Epithelial cell of prostate (primary cell): Measurements from ENCODE around the gene AATK.

Source experiments
- DNase-seq: peaks from one replicate; pipeline ENCODE4 v3.0.0-alpha.2; 2011; ENCODE audit warnings: low read depth, low spot score
- H3K27ac ChIP-seq: fragments of 450-650 bp; 2 replicates; pipeline ENCODE4 v1.5.1; 2017; ENCODE audit warnings: mild to moderate bottlenecking

The AATK gene

DNA sequence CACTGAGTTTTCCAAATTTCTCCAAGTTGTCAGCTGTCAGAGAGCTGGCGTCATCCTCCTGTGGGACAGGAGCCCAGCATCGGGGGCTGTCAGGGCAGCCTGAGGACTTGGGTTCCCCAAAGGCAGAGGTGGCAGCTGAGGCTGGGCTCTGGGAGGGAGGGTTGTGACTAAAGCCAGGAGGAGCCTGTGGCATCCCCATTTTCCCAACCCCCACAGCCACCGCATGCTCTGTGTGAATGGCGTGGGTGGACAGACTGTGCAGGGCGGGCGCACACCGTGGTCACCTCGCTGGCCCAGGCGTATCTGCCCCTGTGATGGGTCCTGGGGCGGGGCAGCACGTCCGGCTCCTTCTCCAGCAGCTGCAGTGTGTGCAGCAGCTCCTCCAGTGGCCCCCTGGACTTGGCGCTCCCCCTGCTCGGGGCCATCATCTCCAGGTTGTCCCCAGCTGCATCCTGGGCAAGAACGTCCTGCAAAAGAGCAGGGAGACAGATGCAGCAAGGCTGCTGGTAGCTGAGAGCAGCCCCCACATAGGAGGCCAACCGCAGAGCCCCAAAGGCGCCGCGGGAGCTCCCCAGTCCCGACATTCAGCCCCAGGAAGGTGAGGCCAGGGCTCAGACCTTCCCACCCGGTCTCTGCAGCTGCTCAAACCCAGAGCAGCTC, 31.9 kb upstream of the AATK start:
- no peak for DNase-seq
- no peak overlapping the region for H3K27ac ChIP-seq

DNA sequence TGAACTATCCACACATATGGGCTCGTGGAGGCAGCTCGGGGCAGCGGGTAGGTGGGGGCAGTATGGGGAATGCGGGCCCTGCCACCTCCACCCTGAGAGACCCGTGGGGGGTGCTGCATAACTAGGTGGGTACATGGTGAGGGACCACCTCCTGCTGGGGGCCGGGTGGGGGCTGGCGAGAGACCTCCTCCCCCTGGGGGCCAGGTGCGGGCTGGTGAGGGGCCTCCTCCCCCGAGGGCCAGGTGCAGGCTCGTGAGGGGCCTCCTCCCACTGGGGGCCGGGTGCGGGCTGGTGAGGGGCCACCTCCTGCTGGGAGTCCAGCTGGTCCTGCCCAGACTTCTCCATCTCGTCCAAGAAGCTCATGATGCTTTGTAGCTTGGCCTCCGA, 31.4 kb upstream of the AATK start:
- DNase-seq, result no peak

DNA sequence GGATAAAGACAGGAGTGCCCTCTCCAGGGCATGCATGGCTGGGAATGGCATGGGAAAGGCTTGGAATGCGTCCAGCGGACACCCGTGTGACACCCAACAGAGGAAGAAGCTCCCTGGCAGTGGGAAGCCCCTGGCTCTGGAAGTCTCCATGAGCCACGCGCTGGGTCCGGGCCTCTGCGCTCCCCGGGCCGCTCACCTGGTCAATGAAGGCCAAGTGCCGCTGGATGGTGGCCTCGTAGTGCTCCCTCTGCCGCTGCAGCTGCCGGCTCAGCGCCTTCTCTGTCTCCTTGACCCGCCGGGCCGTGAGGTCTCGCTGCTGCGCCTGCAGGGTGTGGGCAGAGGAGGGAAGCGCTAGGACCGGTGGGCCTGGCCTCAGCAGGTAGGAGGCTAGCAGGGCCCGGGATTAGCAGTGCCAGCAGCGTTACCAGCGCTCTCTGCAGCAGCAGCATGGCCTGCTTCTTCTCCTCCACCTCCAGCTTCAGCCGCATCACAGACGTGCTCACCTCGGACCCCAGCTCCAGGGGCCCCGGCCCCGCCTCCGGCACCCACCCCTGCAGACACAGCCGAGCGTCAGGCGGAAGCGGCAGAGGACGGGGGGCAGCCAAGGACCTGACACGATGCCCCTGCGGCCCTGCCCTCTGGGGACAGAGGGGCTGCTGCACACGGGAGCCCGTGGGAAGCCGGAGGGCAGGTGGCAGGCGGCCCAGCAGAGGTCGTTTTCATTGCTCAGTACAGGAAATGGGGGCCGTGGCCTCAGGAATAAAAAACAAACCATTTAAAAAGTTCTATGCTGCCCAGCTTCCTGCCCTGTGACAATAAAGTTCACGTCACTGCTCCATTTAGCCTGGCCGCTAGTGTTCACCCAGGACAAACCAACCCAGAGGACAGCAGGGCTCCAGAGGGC, 30.7 kb upstream of the AATK start:
- no peak overlapping the region for H3K27ac ChIP-seq
- DNase-seq, result no peak

More for the DNA sequence above, 31.4 kb upstream of the AATK start:
- no peak overlapping the region for H3K27ac ChIP-seq

DNA sequence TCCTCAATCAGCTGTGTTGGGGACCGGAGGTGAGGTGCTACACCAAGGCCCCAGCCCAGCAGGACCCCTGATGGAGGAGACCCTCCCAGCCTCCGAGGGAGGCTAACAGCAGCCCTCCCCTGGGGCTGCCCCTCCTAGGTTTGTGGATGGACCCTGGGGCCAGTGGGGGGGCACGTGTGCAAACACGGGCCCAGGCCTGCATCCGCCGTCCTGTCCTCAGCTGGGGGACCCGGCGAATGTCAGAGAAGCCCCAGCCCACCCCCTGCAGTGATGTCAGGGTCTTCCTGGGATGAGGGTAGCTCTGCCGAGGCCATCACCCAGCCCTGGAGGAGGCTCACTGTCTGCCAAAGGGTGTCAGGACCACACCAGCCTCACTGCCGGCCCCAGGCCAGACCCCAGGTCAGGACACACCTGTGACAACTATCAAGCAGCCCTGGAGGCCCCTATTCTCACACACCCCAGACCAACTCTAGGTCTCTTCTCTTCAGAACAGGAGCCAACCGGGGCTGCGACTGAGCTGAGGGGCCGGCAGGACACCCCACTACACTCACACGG, 30.0 kb upstream of the AATK start:
- no peak overlapping the region for H3K27ac ChIP-seq
- DNase-seq, result no peak

DNA sequence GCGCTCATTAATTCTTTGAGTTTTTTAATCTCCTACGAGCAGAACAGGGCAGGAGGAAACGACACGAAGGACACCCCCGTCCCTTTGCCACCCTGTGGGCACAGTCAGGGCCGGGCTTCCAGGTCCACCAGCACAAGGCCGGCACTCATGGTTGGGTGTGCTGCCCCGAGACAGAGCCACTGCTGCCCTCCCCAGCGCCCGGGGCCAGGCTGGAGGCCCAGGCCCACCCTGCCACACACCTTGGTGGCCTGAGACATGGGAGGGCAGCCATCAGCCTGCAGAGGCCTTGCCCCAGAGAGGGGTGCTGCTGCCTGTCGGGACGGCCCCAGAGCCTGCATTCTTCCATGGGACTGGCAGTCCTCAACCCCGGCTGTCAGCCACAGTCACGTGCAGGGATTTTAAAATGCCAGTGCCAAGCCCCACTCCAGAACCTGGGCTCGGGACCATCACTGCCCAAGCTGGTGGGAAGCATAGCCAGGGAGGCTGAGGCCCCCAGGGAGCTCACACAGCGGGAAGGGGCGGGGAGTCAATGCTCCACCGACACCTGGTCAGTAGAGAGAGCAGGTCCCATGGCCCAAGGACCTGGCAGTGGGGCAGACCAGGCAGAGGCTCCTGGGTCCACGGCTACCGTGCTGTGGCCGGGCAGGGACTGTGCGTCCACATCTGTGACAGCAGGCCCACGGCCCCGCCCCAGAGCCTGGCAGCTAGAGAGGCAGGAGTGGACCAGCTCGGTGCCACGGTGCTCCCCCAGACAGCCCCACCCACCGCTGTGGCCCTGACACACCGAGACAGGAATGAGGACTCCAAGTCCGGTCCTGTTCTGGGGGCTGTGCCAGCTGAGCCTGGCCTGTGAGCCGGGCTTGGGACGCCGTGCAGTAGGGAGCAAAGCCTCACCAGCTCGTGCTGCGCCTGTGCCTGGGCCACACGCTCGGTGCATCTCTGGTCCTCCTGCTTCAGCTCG, 29.2 kb upstream of the AATK start:
- no peak for DNase-seq
- H3K27ac ChIP-seq, result no peak overlapping the region

DNA sequence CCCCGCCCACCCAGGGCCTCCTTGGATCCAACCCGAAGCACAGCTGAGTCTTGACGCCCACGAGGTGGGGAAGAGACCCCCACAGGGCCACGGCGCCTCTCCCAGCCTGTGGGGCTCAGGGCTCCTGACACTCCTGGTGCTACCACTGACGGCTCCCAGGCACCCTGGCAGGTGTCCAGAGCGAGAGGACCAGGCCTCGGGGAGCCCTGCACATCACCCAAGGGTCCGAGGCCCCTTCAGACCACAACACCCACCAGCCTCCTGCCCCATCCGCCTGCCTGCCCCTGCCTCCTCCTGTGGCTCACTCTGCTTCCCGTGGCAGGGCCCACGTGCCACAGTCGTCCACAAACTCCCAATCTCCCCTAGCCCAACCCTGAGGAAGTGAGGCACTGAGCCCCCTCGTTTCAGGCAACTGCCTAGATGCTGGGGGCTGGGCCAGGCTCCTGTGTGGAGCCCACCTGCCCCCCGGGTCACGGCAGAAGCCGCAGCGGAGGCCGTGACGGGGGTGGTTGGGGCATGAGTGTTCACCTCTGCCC, 28.3 kb upstream of the AATK start:
- DNase-seq, result no peak
- no peak overlapping the region for H3K27ac ChIP-seq

DNA sequence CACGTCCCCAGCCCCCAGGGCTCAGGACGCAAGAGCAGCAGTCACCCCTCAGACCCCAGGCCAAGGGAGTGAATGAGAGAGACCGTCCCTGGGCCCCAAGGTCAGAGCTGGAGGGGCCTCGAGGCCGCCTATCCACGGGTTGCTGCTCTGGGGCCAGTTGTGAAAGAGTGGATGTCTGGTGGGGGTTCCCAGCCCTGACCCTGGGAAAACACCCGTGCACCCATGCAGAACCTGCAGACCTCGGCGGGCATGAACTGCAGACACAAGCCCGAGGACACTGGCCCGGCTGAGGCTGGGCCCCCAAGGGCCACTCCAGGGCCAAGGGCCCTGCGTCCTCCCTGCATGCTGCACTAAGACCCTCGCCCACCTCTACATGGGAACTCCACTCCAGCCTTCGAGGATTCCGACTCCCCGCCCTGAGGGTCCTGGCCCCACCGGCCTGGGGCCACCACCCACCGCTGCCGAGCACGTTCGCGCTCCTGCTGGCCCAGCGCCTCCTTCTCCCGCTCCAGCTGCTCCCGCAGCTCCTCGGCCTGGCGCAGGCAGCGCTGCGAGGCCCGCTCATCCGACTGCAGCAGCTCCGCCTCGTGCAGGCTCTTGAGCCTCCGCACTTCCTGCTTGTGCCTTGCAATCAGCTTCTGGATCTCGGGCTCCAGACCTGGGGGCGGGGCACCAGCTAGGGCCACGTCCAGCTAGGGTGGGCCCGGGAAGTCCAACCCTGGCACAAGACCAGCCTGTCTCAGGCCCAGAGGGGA, 27.6 kb upstream of the AATK start:
- no peak overlapping the region for H3K27ac ChIP-seq
- DNase-seq, result no peak

DNA sequence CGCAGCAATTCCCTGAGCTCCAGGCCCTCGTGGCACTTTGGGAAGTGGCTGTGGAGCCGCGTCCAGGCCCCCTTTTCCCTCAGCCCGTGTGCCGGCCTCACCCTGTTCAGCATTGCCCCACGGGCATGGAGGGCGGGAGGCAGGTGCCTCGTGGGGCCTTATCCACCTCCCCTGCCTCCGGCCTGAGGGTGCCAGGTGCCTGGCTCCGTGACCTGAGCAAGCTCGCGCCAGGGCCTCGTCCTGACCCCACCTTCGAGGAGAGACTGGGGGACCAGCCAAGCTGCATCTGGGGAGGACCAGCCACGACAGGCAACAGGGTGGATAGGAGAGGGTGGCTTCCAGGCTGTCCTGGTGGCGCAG, 27.0 kb upstream of the AATK start:
- H3K27ac ChIP-seq, result no peak overlapping the region
- no peak for DNase-seq

DNA sequence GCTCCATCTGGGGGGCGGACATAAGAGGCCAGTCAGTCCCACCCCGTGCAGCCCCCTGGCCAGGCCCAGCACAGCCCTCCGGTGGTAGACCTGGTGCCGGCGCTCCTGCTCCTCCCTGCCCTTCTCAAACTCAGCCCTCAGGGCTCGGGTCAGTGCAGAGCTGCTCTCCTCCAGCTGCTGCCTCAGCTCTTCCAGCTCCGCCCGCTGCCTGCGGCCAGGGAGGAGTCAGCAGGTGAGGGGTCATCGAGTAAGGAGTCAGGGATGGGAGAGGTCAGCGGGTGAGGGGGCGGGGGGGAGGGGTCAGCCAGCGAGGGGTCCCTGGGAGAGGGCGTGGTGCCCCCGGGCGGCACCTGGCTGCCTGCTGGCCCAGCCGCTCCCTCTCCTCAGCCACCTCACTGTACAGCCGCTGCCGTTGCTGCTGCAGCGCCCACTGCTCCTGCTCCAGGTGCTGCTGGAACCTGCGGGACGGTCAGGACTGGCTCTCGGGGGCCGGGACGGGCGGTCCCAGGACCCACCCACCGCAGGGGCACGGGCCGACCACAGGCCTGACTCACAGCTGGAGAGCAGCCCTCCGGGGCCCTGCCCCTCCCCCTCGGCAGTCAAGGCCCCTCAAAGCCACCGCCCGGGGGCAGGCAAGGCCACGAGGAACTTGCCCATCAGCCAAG, 26.5 kb upstream of the AATK start:
- H3K27ac ChIP-seq, result no peak overlapping the region
- DNase-seq, result no peak

DNA sequence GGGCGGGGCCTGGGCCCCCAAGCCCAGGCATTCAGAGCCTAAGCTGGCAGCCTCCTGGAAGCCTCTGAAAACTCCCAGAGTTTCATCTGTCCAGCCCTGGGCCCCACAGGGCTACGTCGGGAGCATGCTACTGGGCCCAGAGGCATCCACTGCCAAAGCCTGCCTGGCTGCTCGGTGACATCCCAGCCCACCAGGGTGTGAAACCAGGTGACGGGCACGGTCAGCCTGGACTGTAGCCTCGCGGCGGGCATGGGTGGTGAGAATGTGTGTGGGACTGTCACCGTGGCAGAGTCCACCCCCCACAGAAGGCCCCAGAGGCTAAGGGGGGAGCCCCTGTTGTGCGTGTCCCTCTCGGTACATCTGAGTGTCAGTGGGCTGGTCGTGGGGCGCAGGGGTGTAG, 25.6 kb upstream of the AATK start:
- no peak overlapping the region for H3K27ac ChIP-seq
- DNase-seq, result no peak

DNA sequence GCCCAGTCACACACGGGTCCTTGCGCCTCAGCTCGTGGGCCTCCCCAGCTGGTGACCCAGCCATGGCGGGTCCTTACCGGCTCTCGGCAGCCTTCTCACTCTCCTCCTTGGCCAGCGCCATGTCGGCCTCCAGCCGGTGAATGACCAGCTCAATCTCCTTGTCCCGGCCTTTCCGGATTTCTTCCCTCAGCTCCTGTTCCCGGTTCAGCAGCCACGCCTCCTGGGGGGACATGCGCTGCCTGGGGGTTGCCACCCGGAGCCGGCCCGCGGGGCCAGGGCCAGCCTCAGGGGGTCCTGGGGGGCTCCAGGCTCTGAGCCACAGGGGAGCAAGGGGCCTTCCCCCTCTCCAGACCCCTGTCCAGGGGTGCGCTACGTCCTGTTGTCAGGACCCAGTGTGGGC, 25.1 kb upstream of the AATK start:
- H3K27ac ChIP-seq, result no peak overlapping the region
- no peak for DNase-seq

DNA sequence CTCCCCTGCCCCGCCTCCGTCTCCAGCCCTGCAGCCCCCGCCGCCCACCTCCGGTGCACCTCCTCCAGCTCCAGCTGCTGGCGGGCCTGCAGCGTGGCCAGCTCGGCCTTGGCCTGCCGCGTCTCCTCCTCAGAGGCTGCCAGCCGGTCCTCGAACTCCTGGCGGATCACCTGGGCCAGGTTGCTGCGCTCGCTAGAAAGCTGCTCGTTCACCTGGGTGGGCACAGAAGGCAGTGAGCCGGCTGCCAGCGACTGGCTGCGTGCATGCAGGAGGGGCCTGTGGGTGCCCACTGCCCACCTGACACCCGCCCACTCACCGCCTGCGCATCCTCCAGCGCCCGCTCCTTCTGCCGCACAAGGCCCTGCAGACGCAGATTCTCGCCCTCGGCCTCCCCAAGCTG, 24.6 kb upstream of the AATK start:
- no peak overlapping the region for H3K27ac ChIP-seq
- DNase-seq, result no peak

DNA sequence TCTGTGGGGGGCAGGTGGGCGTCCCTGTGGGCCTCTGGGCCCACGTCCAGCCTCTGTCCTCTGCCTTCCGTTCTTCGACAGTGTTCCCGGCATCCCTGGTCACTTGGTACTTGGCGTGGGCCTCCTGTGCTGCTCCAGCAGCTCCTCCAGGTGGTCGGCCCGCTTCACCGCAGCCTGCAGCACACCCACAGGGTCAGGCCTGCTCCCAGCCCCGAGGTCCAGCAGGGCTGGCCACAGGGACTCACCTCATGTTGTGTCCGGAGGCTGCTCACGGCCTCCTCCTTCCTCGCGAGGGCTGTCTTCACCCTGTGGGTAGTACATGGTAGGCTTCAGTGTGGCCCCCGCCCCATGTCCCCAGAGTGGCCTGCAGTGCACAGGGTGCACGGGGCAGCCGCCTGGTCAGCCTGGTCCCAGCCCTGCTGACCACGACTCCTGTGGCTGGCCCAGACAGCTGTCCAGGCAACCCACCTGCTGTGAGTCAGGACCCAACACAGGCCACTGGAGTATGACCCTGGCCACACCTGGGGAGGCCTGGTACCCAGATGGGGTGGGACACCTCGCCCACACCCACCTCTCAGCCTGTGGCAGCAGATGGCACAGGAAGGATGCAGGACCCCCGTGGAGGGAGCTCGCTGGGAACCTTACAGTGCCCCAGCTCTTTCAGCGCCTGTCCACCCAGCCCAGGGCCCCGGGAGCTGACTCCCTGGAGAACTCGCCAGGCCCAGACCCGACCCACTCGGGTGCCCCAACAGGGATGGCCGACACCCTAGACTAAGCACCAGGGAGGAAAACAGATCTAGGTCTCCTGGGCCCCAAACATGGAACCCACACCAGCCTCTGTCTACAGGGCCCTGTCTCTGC, 23.9 kb upstream of the AATK start:
- H3K27ac ChIP-seq, result no peak overlapping the region
- no peak for DNase-seq

DNA sequence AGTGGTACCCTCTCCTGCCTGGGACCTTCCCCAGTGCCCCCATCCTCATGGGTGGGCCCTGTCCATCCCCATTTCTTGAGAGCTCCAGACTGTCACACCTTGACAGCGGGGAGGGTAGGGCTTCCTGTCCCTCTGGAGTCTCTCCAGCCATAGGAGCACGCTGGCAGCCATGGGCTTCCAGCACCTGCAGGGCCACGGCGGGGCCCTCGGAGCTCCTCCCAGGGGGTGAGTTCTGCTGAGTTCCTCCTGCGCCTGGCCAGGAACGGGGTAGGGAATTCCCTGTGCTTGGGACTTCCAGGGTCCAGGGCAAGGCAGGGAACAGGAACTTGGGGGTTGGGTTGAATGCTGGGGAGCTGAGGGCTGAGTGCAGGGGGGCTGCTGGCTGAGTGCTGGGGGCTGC, 23.0 kb upstream of the AATK start:
- H3K27ac ChIP-seq, result no peak overlapping the region
- no peak for DNase-seq

DNA sequence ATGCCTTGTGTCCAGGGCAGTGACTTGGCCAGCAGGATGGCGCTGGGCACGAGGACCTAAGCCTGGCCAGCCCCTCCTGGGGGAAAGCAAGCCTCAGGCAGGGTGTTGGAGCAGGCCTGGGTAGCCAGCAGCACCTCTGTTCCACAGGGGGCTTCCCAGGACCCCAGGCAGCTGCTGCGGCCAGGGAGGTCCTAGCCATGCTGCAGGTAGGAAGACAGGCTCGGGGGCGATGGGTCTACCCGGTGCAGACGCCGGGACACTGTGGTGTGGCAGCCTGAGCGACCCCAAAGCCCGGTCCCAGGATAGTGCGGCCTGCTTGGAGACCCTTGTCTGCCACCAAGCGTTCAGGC, 22.4 kb upstream of the AATK start:
- H3K27ac ChIP-seq, result no peak overlapping the region
- DNase-seq, result no peak

DNA sequence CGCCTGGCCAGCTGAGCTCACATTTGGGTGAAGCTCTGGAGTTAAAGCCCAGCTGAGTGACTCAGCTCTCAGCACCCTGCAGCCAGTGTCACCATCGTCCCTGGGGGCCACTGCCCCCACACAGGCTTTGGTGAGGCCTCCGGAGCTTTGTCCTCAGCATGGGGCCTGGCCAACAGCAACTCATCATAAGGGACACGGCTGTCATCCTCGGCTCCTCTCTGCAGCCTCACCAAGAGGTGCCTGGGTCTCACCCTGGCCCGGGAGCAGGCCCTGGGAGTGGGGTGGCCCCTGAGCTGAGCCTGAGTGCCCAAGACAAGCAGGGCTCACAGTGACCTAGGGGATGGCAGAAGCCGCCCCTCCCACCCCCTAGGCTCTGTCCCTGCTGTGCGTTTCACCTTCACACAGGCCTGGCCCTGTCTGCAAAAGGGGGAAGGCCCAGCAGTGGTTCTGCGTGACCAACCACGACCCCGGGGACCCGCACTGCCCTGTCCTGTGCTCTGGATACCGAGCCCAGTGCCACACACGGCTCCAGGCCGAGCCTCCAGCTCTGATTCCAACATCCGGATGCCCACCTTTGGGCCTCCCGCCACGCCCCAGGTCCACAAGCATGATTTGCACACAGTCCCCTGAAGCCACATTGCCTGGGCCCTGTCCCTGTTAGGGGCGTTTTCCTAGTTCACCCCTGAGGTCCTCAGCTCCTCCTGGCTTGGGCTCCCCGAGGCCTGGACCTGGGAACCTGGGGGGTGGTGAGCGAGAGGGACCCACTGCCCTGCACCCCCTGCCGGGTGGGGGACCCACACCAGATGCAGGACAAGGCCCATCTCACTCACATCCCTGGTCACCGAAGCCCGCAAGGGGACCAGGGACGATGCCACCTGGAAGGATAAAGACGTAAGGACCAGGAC, 21.8 kb upstream of the AATK start:
- no peak for DNase-seq
- no peak overlapping the region for H3K27ac ChIP-seq

DNA sequence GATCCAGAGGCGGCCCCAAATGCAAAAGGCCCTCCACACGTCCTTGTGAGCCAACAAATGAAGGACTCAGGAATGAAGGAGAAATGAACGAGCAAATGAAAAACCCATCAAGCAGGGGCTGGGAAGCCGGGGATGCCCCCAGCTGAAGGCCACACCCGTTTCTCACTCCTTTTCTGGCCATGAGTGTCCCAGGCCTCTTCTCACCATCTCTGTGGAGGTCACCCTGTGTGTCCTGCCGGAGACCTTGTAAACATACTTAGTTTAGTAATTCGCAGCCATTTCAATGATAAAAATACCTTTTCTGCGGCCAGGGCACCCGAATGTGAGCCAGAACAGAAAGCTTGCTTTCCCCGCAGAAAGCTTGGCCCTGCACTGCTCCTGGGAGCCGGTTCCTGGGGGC, 21.1 kb upstream of the AATK start:
- no peak for DNase-seq
- H3K27ac ChIP-seq, result no peak overlapping the region
